Fibroblast of lung (primary cell): ENCODE results near the gene GMPPB.

ENCODE experiments used
- CTCF ChIP-seq, 2 donors: IDR thresholded peaks in 1 of 2; conservative IDR thresholded peaks in 1 of 2; 1 replicate in 1 of 2; 2 replicates in 1 of 2; pipeline ENCODE4 v1.5.1; 2011 to 2012; ENCODE audit warnings: low read length in 2 of 2, control low read depth in 1 of 2, inconsistent platforms in 1 of 2, low read depth in 1 of 2, mild to moderate bottlenecking in 1 of 2
- EZH2 ChIP-seq: IDR thresholded peaks from 2 replicates; pipeline ENCODE4 v1.5.1; 2012; ENCODE audit warnings: low read length, control low read depth, mild to moderate bottlenecking; ENCODE audit errors: missing control alignments

GRCh38 chr3:49740427-49740826 lies 16.7 kb upstream of the GMPPB start:
- TF ChIP-seq CTCF (conservative IDR thresholded peaks at IDR 0.05 in 1 of 2, IDR thresholded peaks at IDR 0.05 in 1 of 2; ENCODE audit: low read depth in 1 of 2, low read length in 2 of 2) (no peak), EZH2 (no peak)
